Measurements from ENCODE around the gene CDC14B.

DNA sequence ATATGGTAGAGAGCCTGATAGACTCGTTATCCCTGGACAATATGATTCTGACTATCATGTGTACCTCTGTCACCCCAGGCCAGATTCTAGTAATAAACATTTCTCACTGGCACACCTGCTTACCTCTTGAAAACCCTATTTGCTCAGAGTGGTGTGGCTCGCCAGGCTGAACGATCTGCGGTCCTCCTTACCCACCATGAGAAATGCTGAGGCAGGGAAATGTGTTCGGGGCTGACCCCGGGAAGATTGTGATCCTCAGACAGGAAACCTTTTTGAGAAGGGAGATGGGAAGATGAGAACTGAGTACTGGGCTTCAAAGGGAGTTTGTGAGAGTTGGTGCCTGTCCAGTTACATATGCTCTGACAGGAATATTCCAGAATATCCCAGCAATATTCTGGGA lies 46.1 kb upstream of the CDC14B start:
- TF ChIP-seq, protein P1, sequence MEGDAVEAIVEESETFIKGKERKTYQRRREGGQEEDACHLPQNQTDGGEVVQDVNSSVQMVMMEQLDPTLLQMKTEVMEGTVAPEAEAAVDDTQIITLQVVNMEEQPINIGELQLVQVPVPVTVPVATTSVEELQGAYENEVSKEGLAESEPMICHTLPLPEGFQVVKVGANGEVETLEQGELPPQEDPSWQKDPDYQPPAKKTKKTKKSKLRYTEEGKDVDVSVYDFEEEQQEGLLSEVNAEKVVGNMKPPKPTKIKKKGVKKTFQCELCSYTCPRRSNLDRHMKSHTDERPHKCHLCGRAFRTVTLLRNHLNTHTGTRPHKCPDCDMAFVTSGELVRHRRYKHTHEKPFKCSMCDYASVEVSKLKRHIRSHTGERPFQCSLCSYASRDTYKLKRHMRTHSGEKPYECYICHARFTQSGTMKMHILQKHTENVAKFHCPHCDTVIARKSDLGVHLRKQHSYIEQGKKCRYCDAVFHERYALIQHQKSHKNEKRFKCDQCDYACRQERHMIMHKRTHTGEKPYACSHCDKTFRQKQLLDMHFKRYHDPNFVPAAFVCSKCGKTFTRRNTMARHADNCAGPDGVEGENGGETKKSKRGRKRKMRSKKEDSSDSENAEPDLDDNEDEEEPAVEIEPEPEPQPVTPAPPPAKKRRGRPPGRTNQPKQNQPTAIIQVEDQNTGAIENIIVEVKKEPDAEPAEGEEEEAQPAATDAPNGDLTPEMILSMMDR (IDR thresholded peaks at IDR 0.05) = no peak
- TF ChIP-seq EZH2phosphoT487 (IDR thresholded peaks at IDR 0.05) (no peak), EZH2 (IDR thresholded peaks at IDR 0.05) (no peak)
